ENCODE data around the gene PAGR1. TPM values are rescaled to one million over a fixed set of nuclear protein-coding genes. Genes with fewer than 3 reads are reported as not detected.
A peak's percentile ranks its signal among the peaks of the same experiment; 100 is the strongest.

Gene PAGR1
- total and polyA plus RNA-seq, 9 of the 15 experiments (the other 6 are each of a cell fraction or from before 2014, with no cell fraction given): 1.4 to 58.2 (median 16.8) TPM

DNA sequence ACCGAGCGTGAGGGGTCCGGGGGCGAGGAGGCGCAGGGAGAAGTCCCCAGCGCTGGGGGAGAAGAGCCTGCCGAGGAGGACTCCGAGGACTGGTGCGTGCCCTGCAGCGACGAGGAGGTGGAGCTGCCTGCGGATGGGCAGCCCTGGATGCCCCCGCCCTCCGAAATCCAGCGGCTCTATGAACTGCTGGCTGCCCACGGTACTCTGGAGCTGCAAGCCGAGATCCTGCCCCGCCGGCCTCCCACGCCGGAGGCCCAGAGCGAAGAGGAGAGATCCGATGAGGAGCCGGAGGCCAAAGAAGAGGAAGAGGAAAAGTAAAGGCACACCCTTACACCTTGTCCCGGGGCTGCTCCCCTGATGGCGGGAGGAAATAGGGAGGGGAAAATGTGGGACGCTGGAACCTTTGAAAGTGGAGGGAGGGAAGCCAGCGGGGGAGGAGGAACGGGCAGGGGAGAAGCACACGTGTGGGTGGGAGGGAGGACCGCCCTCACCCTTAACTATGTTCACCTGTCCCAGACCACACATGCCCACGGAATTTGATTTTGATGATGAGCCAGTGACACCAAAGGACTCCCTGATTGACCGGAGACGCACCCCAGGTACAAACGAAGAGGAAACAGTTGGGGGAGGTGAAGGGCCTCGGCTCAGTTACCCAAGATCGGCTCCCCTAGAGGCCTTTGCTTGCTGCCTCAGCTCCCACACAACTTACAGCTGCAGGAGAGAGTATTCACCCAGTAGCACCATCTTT lies 916 bp downstream of the PAGR1 start (continued):
- TF ChIP-seq, protein P1, sequence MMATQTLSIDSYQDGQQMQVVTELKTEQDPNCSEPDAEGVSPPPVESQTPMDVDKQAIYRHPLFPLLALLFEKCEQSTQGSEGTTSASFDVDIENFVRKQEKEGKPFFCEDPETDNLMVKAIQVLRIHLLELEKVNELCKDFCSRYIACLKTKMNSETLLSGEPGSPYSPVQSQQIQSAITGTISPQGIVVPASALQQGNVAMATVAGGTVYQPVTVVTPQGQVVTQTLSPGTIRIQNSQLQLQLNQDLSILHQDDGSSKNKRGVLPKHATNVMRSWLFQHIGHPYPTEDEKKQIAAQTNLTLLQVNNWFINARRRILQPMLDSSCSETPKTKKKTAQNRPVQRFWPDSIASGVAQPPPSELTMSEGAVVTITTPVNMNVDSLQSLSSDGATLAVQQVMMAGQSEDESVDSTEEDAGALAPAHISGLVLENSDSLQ (IDR thresholded peaks at IDR 0.05): no peak
- TF ChIP-seq PREB (CRISPR knock-in tag; IDR thresholded peaks at IDR 0.05) (no peak), SPI1 (IDR thresholded peaks at IDR 0.05; ENCODE audit: borderline replicate concordance, low read depth, low read length) (peak; percentile 38; the same call in 1 of the 2 replicates), HMGN3 (IDR thresholded peaks at IDR 0.05; ENCODE audit: borderline replicate concordance, extremely low read depth, insufficient read length, low read depth, low read length) (no peak), TAF7 (tag; IDR thresholded peaks at IDR 0.05) (no peak), KDM2B (CRISPR knock-in tag; IDR thresholded peaks at IDR 0.05) (no peak; the same call in 1 of the 2 replicates), E2F6 (IDR thresholded peaks at IDR 0.05; ENCODE audit: borderline replicate concordance in 1 of 2, extremely low read depth in 1 of 2, insufficient read depth in 1 of 2, insufficient read length in 1 of 2, low read depth in 1 of 2, low read length in 1 of 2, poor library complexity in 1 of 2, severe bottlenecking in 1 of 2) (no peak), RBBP5 (IDR thresholded peaks at IDR 0.05; ENCODE audit: borderline replicate concordance, insufficient read depth, low read length, poor library complexity, severe bottlenecking) (peak; percentile 72), ASH1L (IDR thresholded peaks at IDR 0.05; ENCODE audit: borderline replicate concordance, low read depth, partially characterized antibody) (no peak), MEF2A (IDR thresholded peaks at IDR 0.05; ENCODE audit: control insufficient read depth, low read depth, low read length) (no peak), ZSCAN29 (IDR thresholded peaks at IDR 0.05) (no peak), ZNF239 (CRISPR knock-in tag; IDR thresholded peaks at IDR 0.05) (no peak)
- TF ChIP-seq, protein P2, sequence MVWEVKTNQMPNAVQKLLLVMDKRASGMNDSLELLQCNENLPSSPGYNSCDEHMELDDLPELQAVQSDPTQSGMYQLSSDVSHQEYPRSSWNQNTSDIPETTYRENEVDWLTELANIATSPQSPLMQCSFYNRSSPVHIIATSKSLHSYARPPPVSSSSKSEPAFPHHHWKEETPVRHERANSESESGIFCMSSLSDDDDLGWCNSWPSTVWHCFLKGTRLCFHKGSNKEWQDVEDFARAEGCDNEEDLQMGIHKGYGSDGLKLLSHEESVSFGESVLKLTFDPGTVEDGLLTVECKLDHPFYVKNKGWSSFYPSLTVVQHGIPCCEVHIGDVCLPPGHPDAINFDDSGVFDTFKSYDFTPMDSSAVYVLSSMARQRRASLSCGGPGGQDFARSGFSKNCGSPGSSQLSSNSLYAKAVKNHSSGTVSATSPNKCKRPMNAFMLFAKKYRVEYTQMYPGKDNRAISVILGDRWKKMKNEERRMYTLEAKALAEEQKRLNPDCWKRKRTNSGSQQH (CRISPR knock-in tag; IDR thresholded peaks at IDR 0.05): 0 out of 2 replicates have a peak, but pooled peaks have one; percentile 4
- TF ChIP-seq, protein P3, sequence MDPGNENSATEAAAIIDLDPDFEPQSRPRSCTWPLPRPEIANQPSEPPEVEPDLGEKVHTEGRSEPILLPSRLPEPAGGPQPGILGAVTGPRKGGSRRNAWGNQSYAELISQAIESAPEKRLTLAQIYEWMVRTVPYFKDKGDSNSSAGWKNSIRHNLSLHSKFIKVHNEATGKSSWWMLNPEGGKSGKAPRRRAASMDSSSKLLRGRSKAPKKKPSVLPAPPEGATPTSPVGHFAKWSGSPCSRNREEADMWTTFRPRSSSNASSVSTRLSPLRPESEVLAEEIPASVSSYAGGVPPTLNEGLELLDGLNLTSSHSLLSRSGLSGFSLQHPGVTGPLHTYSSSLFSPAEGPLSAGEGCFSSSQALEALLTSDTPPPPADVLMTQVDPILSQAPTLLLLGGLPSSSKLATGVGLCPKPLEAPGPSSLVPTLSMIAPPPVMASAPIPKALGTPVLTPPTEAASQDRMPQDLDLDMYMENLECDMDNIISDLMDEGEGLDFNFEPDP (CRISPR knock-in tag; IDR thresholded peaks at IDR 0.05): no peak

Measured in K562 (cell line).